K562 (cell line): ENCODE data around the gene SCRN1. TPM values are rescaled to one million over a fixed set of nuclear protein-coding genes. Genes with fewer than 3 reads are reported as not detected.
A peak's percentile ranks its signal among the peaks of the same experiment; 100 is the strongest.

Source experiments
- CBX3 ChIP-seq, 2 experiments: IDR thresholded peaks; 1 replicate in 1 of 2; 2 replicates in 1 of 2; pipeline ENCODE4 v1.6.1; 2012; ENCODE audit warnings: inconsistent platforms in 2 of 2, low read length in 2 of 2, borderline replicate concordance in 1 of 2, control low read depth in 1 of 2
- CBX5 ChIP-seq: IDR thresholded peaks from 2 replicates; pipeline ENCODE4 v1.6.1; 2014; ENCODE audit warnings: low read depth, borderline replicate concordance
- CEBPG ChIP-seq, 3 experiments: fragments of 200-800 bp in 1 of 3; sonication (Bioruptor generic) in 1 of 3; sonication (generic) in 1 of 3; formaldehyde crosslinking in 1 of 3; IDR thresholded peaks in 2 of 3; conservative IDR thresholded peaks in 1 of 3; 2 replicates each; pipeline versions ENCODE4 v1.6.1 to v1.8.0; 2016 to 2022; ENCODE audit warnings: missing compliant biosample characterization in 2 of 3, missing genetic modification characterization in 2 of 3, mild to moderate bottlenecking in 1 of 3, missing genetic modification reagents in 1 of 3
- JUND ChIP-seq, 2 experiments: IDR thresholded peaks; 2 replicates in 1 of 2; 3 replicates in 1 of 2; pipeline ENCODE4 v1.6.1; 2011; ENCODE audit warnings: borderline replicate concordance in 2 of 2, low read depth in 2 of 2, low read length in 2 of 2, improper control_type of control experiment in 1 of 2, missing biosample characterization in 1 of 2, missing genetic modification characterization in 1 of 2, missing genetic modification reagents in 1 of 2
- KLF16 ChIP-seq: IDR thresholded peaks from 2 replicates; pipeline ENCODE4 v1.6.1; 2016; ENCODE audit warnings: antibody characterized with exemption
- MAFG ChIP-seq: fragments of 450-650 bp; conservative IDR thresholded peaks from 2 replicates; pipeline ENCODE4 v1.6.1; 2016; ENCODE audit warnings: missing genetic modification characterization, missing compliant biosample characterization
- NUFIP1 ChIP-seq: fragments of 450-650 bp; IDR thresholded peaks from 2 replicates; pipeline ENCODE4 v1.6.1; 2018; ENCODE audit not compliant: partially characterized antibody
- RBFOX2 ChIP-seq: fragments of 200-400 bp; formaldehyde crosslinking; IDR thresholded peaks from 2 replicates; pipeline ENCODE4 v1.6.1; 2017; ENCODE audit warnings: low read depth, mild to moderate bottlenecking, low read length, moderate library complexity
- SNIP1 ChIP-seq: fragments of 450-650 bp; IDR thresholded peaks from 2 replicates; pipeline ENCODE4 v1.7.1; 2017; ENCODE audit warnings: low read depth, mild to moderate bottlenecking
- TAL1 ChIP-seq: fragments of 450-650 bp; IDR thresholded peaks from 2 replicates; pipeline ENCODE4 v1.6.1; 2016; ENCODE audit warnings: mild to moderate bottlenecking
- TCF3 ChIP-seq: sonication (generic); formaldehyde crosslinking; IDR thresholded peaks from 2 replicates; pipeline ENCODE4 v1.4.0; 2020; ENCODE audit warnings: mild to moderate bottlenecking, missing genetic modification reagents
- ZNF140 ChIP-seq: fragments of 250-450 bp; sonication (Bioruptor Pico); IDR thresholded peaks from 2 replicates; pipeline ENCODE4 v1.8.0; 2021; ENCODE audit warnings: moderate library complexity, mild to moderate bottlenecking, inconsistent platforms
- ZNF696 ChIP-seq: fragments of 250-450 bp; sonication (Bioruptor Pico); conservative IDR thresholded peaks from 2 replicates; pipeline ENCODE4 v1.4.0; 2020; ENCODE audit warnings: mild to moderate bottlenecking, moderate library complexity
- polyA plus RNA-seq, 8 experiments: library from polyadenylated mRNA; depleted of rRNA in 4 of 8; stranded (reverse) in 5 of 8; unstranded in 3 of 8; fragments of >200 nt; fragmentation: Nextera tagmentation in 2 of 8; fragmentation: Illumina TruSeq in 1 of 8; extraction: Ambion mirVana in 2 of 8; extraction: Trizol in 1 of 8; gene quantifications; 2 replicates each; pipeline versions ENCODE4 v1.2.1 to v1.2.3, GENCODE V29; 2011 to 2014; ENCODE audit warnings: inconsistent platforms in 1 of 8, missing spikeins in 1 of 8
- total RNA-seq, 7 experiments: library from RNA; depleted of rRNA in 6 of 7; stranded (reverse); fragments of >200 nt in 6 of 7; fragmentation: Illumina TruSeq in 2 of 7; extraction: Trizol in 2 of 7; gene quantifications; 2 replicates each; pipeline versions ENCODE4 v1.2.1 to v1.2.3, GENCODE V29; 2011 to 2021; ENCODE audit warnings: low replicate concordance in 1 of 7
- TF ChIP-seq, protein P1 (sequence below): fragments of 450-650 bp; IDR thresholded peaks from 2 replicates; pipeline ENCODE4 v1.6.1; 2016; ENCODE audit warnings: mild to moderate bottlenecking, moderate library complexity
- TF ChIP-seq, protein P2 (sequence below): IDR thresholded peaks from 2 replicates; pipeline ENCODE4 v1.6.1; 2014; ENCODE audit warnings: antibody characterized with exemption
- TF ChIP-seq, protein P3 (sequence below): sonication (generic); formaldehyde crosslinking; IDR thresholded peaks from 2 replicates; pipeline ENCODE4 v1.9.0; 2022; ENCODE audit warnings: mild to moderate bottlenecking, missing genetic modification reagents

Gene SCRN1
- total and polyA plus RNA-seq, 9 of the 15 experiments (the other 6 are each of a cell fraction or from before 2014, with no cell fraction given): 0.13 to 1.4 (median 0.20) TPM

DNA sequence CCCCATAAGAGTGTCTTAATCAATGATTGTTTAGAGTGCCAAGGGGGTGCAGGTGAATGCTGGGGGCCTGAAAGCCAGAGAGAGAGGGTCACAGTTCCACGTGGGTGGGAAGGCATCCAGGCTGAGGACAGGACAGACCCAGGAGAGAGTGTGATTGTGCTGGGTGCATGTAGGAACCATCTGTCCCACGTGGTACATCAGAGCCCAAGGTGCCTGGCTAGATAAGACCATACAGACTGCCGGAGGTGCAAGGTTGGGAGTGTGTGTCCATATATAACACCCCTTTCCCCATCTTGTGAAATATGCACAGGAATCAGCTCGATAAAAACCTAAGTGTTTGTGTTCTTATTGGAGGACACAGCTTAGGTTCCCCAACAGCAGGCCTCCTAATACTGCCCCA, 97.8 kb downstream of the SCRN1 start (continued):
- TF ChIP-seq MAFG (tag) (no peak), JUND (IDR thresholded peaks at IDR 0.05; ENCODE audit: borderline replicate concordance, low read depth, low read length) (no peak), JUND (tag; IDR thresholded peaks at IDR 0.05; ENCODE audit: borderline replicate concordance, low read depth, low read length) (no peak), RBFOX2 (no peak), ZNF696 (no peak), ZNF140 (CRISPR knock-in tag) (no peak), CBX3 (IDR thresholded peaks at IDR 0.05; ENCODE audit: borderline replicate concordance in 1 of 2, low read length in 2 of 2) (peak in 1 of 2 experiments; percentile 83; a peak in 1 of 3 replicates), NUFIP1 (no peak), KLF16 (0 out of 2 replicates have a peak, but pooled peaks have one; percentile 25), CEBPG (CRISPR knock-in tag; IDR thresholded peaks at IDR 0.05) (peak; percentile 45; the same call in 1 of the 2 replicates), CEBPG (tag; conservative IDR thresholded peaks at IDR 0.05 in 1 of 2, IDR thresholded peaks at IDR 0.05 in 1 of 2) (no peak), TAL1 (peak; percentile 79), CBX5 (0 out of 2 replicates have a peak, but pooled peaks have one; percentile 19), SNIP1 (no peak), TCF3 (CRISPR knock-in tag) (peak; percentile 92)
- TF ChIP-seq, protein P1, sequence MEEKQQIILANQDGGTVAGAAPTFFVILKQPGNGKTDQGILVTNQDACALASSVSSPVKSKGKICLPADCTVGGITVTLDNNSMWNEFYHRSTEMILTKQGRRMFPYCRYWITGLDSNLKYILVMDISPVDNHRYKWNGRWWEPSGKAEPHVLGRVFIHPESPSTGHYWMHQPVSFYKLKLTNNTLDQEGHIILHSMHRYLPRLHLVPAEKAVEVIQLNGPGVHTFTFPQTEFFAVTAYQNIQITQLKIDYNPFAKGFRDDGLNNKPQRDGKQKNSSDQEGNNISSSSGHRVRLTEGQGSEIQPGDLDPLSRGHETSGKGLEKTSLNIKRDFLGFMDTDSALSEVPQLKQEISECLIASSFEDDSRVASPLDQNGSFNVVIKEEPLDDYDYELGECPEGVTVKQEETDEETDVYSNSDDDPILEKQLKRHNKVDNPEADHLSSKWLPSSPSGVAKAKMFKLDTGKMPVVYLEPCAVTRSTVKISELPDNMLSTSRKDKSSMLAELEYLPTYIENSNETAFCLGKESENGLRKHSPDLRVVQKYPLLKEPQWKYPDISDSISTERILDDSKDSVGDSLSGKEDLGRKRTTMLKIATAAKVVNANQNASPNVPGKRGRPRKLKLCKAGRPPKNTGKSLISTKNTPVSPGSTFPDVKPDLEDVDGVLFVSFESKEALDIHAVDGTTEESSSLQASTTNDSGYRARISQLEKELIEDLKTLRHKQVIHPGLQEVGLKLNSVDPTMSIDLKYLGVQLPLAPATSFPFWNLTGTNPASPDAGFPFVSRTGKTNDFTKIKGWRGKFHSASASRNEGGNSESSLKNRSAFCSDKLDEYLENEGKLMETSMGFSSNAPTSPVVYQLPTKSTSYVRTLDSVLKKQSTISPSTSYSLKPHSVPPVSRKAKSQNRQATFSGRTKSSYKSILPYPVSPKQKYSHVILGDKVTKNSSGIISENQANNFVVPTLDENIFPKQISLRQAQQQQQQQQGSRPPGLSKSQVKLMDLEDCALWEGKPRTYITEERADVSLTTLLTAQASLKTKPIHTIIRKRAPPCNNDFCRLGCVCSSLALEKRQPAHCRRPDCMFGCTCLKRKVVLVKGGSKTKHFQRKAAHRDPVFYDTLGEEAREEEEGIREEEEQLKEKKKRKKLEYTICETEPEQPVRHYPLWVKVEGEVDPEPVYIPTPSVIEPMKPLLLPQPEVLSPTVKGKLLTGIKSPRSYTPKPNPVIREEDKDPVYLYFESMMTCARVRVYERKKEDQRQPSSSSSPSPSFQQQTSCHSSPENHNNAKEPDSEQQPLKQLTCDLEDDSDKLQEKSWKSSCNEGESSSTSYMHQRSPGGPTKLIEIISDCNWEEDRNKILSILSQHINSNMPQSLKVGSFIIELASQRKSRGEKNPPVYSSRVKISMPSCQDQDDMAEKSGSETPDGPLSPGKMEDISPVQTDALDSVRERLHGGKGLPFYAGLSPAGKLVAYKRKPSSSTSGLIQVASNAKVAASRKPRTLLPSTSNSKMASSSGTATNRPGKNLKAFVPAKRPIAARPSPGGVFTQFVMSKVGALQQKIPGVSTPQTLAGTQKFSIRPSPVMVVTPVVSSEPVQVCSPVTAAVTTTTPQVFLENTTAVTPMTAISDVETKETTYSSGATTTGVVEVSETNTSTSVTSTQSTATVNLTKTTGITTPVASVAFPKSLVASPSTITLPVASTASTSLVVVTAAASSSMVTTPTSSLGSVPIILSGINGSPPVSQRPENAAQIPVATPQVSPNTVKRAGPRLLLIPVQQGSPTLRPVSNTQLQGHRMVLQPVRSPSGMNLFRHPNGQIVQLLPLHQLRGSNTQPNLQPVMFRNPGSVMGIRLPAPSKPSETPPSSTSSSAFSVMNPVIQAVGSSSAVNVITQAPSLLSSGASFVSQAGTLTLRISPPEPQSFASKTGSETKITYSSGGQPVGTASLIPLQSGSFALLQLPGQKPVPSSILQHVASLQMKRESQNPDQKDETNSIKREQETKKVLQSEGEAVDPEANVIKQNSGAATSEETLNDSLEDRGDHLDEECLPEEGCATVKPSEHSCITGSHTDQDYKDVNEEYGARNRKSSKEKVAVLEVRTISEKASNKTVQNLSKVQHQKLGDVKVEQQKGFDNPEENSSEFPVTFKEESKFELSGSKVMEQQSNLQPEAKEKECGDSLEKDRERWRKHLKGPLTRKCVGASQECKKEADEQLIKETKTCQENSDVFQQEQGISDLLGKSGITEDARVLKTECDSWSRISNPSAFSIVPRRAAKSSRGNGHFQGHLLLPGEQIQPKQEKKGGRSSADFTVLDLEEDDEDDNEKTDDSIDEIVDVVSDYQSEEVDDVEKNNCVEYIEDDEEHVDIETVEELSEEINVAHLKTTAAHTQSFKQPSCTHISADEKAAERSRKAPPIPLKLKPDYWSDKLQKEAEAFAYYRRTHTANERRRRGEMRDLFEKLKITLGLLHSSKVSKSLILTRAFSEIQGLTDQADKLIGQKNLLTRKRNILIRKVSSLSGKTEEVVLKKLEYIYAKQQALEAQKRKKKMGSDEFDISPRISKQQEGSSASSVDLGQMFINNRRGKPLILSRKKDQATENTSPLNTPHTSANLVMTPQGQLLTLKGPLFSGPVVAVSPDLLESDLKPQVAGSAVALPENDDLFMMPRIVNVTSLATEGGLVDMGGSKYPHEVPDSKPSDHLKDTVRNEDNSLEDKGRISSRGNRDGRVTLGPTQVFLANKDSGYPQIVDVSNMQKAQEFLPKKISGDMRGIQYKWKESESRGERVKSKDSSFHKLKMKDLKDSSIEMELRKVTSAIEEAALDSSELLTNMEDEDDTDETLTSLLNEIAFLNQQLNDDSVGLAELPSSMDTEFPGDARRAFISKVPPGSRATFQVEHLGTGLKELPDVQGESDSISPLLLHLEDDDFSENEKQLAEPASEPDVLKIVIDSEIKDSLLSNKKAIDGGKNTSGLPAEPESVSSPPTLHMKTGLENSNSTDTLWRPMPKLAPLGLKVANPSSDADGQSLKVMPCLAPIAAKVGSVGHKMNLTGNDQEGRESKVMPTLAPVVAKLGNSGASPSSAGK: peak; percentile 72
- TF ChIP-seq, protein P2, sequence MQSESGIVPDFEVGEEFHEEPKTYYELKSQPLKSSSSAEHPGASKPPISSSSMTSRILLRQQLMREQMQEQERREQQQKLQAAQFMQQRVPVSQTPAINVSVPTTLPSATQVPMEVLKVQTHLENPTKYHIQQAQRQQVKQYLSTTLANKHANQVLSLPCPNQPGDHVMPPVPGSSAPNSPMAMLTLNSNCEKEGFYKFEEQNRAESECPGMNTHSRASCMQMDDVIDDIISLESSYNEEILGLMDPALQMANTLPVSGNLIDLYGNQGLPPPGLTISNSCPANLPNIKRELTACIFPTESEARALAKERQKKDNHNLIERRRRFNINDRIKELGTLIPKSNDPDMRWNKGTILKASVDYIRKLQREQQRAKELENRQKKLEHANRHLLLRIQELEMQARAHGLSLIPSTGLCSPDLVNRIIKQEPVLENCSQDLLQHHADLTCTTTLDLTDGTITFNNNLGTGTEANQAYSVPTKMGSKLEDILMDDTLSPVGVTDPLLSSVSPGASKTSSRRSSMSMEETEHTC: no peak
- TF ChIP-seq, protein P3, sequence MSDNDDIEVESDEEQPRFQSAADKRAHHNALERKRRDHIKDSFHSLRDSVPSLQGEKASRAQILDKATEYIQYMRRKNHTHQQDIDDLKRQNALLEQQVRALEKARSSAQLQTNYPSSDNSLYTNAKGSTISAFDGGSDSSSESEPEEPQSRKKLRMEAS (CRISPR knock-in tag): peak; percentile 79
